Left lung (tissue), 10 donors: ENCODE data around the gene ARPC1B. TPM values are rescaled to one million over a fixed set of nuclear protein-coding genes. Genes with fewer than 3 reads are reported as not detected.
"Not testable (repeated sequence)": the region's sequence is repeated elsewhere in the genome, so short reads cannot be mapped to it uniquely, and the experiment has no call there.

Experiments
- ATAC-seq: fragments of 200-7000 bp; cut with Tn5 transposase; one replicate; pipeline ENCODE4 v1.9.1; 2020; ENCODE audit warnings: moderate library complexity
- DNase-seq, 4 donors: peaks; one replicate each; pipeline ENCODE4 v3.0.0-alpha.2; 2013 to 2020
- H3K27ac ChIP-seq, 2 donors: fragments of 200-600 bp; sonication (generic) in 1 of 2; one replicate each; pipeline versions ENCODE4 v1.5.0 to v1.8.0; 2020 to 2021
- H3K27me3 ChIP-seq, 2 donors: fragments of 200-600 bp; sonication (generic) in 1 of 2; one replicate each; pipeline versions ENCODE4 v1.5.0 to v1.8.0; 2020 to 2021
- H3K36me3 ChIP-seq, 2 donors: fragments of 200-600 bp; sonication (generic) in 1 of 2; one replicate each; pipeline versions ENCODE4 v1.5.0 to v1.8.0; 2020 to 2021
- H3K4me1 ChIP-seq, 2 donors: fragments of 200-600 bp; one replicate each; pipeline ENCODE4 v1.8.0; 2021
- H3K4me3 ChIP-seq, 2 donors: fragments of 200-600 bp; sonication (generic) in 1 of 2; one replicate each; pipeline versions ENCODE4 v1.5.0 to v1.8.0; 2020 to 2021; ENCODE audit warnings: mild to moderate bottlenecking in 1 of 2
- H3K9me3 ChIP-seq, 2 donors: fragments of 200-600 bp; sonication (generic) in 1 of 2; one replicate each; pipeline versions ENCODE4 v1.5.0 to v1.8.0; 2020 to 2021
- intact Hi-C, 2 donors: fragments of 100-400 bp; cut with DNase I; formaldehyde crosslinking; loops; one replicate each; pipeline versions ENCODE4 v1.11.2 to v1.14.2; 2022
- polyA plus RNA-seq, 6 donors: library from polyadenylated mRNA; unstranded; fragments of 120-200 nt; gene quantifications; one replicate each; pipeline ENCODE4 v1.2.1, GENCODE V29; 2013; ENCODE audit not compliant: insufficient read length in 6 of 6
- total RNA-seq, 2 donors: library from RNA; stranded (reverse); fragmentation: NEBNext Ultra II Directional; extraction: Animal tissue kit (Norgen Biotek cat#: 25700); gene quantifications; one replicate each; pipeline ENCODE4 v1.2.1, GENCODE V29; 2021
- TF ChIP-seq, protein P1 (sequence below), 2 donors: fragments of 200-600 bp; sonication (generic) in 1 of 2; IDR thresholded peaks; one replicate each; pipeline versions ENCODE4 v1.5.0 to v1.8.0; 2021; ENCODE audit warnings: antibody characterized with exemption in 2 of 2
- donor health status: DM: no; HTN: yes; CAD: no.
- donor health status: DM: no; HTN: no; CAD: no.

The ARPC1B gene
- total and polyA plus RNA-seq, 8 donors = 37.1 to 311 (median 50.1) TPM

DNA sequence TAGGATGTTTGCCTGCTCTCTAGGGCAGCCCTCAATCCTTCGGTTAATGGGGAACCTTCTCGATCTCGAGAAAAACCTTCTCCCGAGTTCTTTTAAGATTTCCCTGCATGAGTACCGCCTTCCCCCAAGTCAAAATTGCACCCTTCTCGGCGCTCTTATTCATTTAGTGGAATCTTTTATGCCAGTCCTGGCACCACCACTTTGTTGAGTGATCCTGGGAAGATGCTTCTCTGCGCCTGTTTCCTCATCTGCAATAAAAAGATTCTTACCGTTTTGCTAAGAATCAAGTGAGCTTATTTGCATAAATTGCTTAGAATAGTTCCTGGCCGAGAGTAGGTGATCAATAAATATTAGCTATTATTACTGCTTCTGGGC, 48.1 kb upstream of the ARPC1B start:
- Histone ChIP-seq H3K27ac (peak overlapping the region; percentile 73 to 90), H3K27me3 (no peaks in the 10 kb centered on the region), H3K9me3 (no peaks in the 10 kb centered on the region), H3K4me3 (peak overlapping the region; percentile 67 to 83), H3K36me3 (no peaks in the 10 kb centered on the region), H3K4me1 (peaks cover 28 to 60% of the 10 kb centered on the region in 2 donors)
- intact Hi-C loops = no loop called here
- peak; percentile 2 for ATAC-seq
- TF ChIP-seq, protein P1, sequence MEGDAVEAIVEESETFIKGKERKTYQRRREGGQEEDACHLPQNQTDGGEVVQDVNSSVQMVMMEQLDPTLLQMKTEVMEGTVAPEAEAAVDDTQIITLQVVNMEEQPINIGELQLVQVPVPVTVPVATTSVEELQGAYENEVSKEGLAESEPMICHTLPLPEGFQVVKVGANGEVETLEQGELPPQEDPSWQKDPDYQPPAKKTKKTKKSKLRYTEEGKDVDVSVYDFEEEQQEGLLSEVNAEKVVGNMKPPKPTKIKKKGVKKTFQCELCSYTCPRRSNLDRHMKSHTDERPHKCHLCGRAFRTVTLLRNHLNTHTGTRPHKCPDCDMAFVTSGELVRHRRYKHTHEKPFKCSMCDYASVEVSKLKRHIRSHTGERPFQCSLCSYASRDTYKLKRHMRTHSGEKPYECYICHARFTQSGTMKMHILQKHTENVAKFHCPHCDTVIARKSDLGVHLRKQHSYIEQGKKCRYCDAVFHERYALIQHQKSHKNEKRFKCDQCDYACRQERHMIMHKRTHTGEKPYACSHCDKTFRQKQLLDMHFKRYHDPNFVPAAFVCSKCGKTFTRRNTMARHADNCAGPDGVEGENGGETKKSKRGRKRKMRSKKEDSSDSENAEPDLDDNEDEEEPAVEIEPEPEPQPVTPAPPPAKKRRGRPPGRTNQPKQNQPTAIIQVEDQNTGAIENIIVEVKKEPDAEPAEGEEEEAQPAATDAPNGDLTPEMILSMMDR (IDR thresholded peaks at IDR 0.05) = no peak
- DNase-seq = no peak

DNA sequence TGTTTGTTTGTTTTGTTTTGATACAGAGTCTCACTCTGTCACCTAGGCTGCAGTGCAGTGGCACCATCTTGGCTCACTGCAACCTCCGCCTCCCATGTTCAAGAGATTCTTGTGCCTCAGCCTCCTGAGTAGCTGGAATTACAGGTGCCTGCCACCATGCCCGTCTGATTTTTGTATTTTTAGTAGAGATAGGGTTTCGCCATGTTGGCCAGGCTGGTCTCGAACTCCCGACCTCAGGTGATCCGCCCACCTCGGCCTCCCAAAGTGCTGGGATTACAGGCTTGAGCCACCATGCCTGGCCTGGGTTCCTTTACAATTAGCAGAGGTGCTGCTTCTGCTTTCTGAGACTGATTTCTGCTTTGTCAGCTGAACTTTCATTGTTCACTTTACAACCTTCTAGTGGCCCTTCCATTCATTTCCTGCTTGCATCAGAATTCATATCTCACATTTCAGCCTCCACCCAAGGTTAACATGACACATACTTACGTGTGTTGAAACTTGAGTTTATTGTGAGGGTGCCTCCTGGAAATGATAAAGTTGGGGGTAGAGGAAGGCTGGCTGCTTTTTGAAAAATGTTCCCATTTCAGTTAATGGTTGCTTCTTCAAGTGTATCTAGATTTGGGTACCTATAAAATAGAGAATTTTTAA, 44.1 kb upstream of the ARPC1B start:
- H3K4me3 ChIP-seq, H3K27me3 ChIP-seq, H3K9me3 ChIP-seq, intact Hi-C loops: not testable (repeated sequence)
- ATAC-seq = peak; percentile 27
- Histone ChIP-seq H3K36me3 (peaks cover 0 to 28% of the 10 kb centered on the region in 2 donors), H3K4me1 (peaks cover 24 to 59% of the 10 kb centered on the region in 2 donors), H3K27ac (peak overlapping the region; percentile 23 to 78)
- DNase-seq = peak in 1 of 4 donors; percentile 3

DNA sequence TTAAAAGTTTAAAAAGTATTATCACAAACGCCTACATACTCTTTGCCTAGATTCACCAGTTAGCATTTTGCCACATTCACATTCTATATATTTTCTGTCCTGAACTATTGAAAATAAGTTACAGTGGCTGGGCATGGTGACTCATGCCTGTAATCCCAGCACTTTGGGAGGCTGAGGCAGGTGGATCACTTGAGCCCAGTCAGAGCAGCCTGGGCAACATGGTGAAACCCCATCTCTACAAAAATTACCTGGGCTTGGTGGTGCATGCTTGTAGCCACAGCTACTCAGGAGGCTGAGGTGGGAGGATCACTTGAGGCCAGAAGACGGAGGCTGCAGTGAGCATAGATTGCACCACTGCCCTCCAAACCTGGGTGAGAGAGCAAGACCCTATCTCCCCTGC, 43.5 kb upstream of the ARPC1B start:
- DNase-seq (no peak), ATAC-seq (no peak)
- Histone ChIP-seq H3K4me3 (no peak overlapping the region), H3K36me3 (peaks cover 0 to 33% of the 10 kb centered on the region in 2 donors), H3K9me3 (no peaks in the 10 kb centered on the region), H3K27me3 (no peaks in the 10 kb centered on the region), H3K27ac (peak overlapping the region in 1 of 2 donors; percentile 78), H3K4me1 (peaks cover 24 to 59% of the 10 kb centered on the region in 2 donors)
- intact Hi-C loops = no loop called here
- TF ChIP-seq, protein P1 (IDR thresholded peaks at IDR 0.05) = no peak

DNA sequence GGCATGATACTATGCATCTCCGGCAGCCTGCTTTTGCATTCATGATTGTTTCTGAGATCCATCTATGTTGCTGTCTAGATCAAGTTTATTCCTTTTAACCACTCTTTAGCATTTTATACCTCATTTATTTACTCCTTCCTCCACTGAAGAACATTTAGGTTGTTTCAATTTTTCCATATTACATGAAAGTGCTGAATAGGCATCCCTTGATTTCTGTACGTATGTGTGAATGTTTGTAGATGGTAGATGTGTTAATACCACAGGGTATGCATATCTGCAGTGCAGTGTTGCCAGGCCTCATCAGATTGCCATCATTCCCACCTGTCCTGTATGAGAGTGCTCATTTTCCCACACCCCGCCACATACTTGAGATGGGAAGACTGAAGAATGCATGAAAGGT, 34.9 kb upstream of the ARPC1B start:
- no peak for DNase-seq
- ATAC-seq = no peak
- Histone ChIP-seq H3K4me3 (no peak overlapping the region), H3K27ac (no peak overlapping the region), H3K36me3 (peaks cover 0 to 100% of the 10 kb centered on the region in 2 donors), H3K27me3 (no peaks in the 10 kb centered on the region), H3K4me1 (no peaks in the 10 kb centered on the region), H3K9me3 (no peaks in the 10 kb centered on the region)
- intact Hi-C loops = no loop called here
- TF ChIP-seq, protein P1 (IDR thresholded peaks at IDR 0.05) = no peak

DNA sequence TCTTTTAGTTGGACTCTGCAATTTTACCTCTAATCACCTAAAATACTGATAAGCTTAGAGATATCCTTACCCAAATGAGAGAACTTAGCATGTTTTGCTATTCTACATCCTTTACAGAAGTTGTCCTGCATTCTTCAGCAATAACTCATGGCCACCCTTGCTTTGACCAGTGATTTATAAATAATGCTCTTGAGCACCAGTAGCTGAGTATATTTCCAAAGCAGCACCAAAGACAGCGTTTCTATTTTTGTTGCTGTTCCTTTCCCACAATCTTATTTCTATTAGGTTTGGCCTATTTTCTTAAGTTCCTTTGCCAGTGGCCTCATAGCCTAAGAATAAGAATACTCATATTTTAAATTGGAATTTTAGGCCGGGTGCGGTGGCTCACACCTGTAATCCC, 33.9 kb upstream of the ARPC1B start:
- DNase-seq (no peak), ATAC-seq (no peak)
- no peaks in the 10 kb centered on the region for H3K9me3 ChIP-seq
- peaks cover 1 to 100% of the 10 kb centered on the region in 2 donors for H3K36me3 ChIP-seq
- TF ChIP-seq, protein P1 (IDR thresholded peaks at IDR 0.05) = no peak
- intact Hi-C loops = no loop called here
- no peak overlapping the region for H3K4me3 ChIP-seq
- no peaks in the 10 kb centered on the region for H3K27me3 ChIP-seq
- H3K4me1 ChIP-seq = no peaks in the 10 kb centered on the region
- H3K27ac ChIP-seq = no peak overlapping the region
